ENCODE measurements around the gene TUBGCP5.

GRCh38 chr15:22968366-22968765 lies 71.0 kb downstream of the TUBGCP5 start:
- no peak for TF ChIP-seq CTCF (IDR thresholded peaks at IDR 0.05; ENCODE audit: low read depth, low read length, poor library complexity, severe bottlenecking)
- TF ChIP-seq EZH2phosphoT487 (IDR thresholded peaks at IDR 0.05; ENCODE audit: borderline replicate concordance, low read length), result no peak

All from DOHH2 (cell line).